PC-9 (cell line): Measurements from ENCODE around the gene VEGFB. TPM values are rescaled to one million over a fixed set of nuclear protein-coding genes. Genes with fewer than 3 reads are reported as not detected.

Source experiments
- BruUV-seq: library from RNA; stranded (reverse); fragments of 400-500 nt; replicated peaks from 2 replicates; lab custom pipeline; 2021; lab: Mats Ljungman, UMichigan
- CTCF ChIA-PET: fragments of 300-600 bp; sonication (Branson Sonifier 250); formaldehyde crosslinking; loops from one replicate; lab custom pipeline; 2022; ENCODE audit warnings: antibody characterized with exemption; lab: Charles Lee
- POLR2A ChIA-PET: fragments of 300-600 bp; sonication (Branson Sonifier 250); formaldehyde crosslinking; loops from one replicate; lab custom pipeline; 2022; ENCODE audit warnings: antibody characterized with exemption; ENCODE audit not compliant: unreplicated experiment; lab: Charles Lee
- DNase-seq, 2 experiments: peaks; one replicate each; pipeline versions ENCODE4 v3.0.0 to v3.0.0-alpha.2; 2015 to 2022; ENCODE audit warnings: mixed read lengths in 1 of 2
- H2AFZ ChIP-seq: fragments of 200-600 bp; sonication (generic); 2 replicates; pipeline ENCODE4 v1.8.1; 2017; ENCODE audit warnings: antibody characterized with exemption
- H3F3A ChIP-seq: fragments of 200-600 bp; sonication (generic); 2 replicates; pipeline ENCODE4 v1.8.1; 2017; ENCODE audit warnings: antibody characterized with exemption, mild to moderate bottlenecking, low read depth; ENCODE audit not compliant: insufficient read depth
- H3K27ac ChIP-seq: fragments of 200-600 bp; sonication (generic); 2 replicates; pipeline ENCODE4 v1.6.1; 2016; ENCODE audit warnings: mixed run types
- H3K27me3 ChIP-seq: fragments of 200-600 bp; sonication (generic); 2 replicates; pipeline ENCODE4 v1.6.1; 2016; ENCODE audit warnings: low read depth, mixed run types; ENCODE audit not compliant: insufficient read depth
- H3K36me3 ChIP-seq: fragments of 200-600 bp; sonication (generic); 2 replicates; pipeline ENCODE4 v1.6.1; 2016; ENCODE audit warnings: low read depth, mixed run types
- H3K4me1 ChIP-seq: fragments of 200-600 bp; sonication (generic); replicated peaks from 2 replicates; pipeline ENCODE4 v1.6.1; 2016; ENCODE audit warnings: mixed run types; ENCODE audit not compliant: insufficient read depth
- H3K4me2 ChIP-seq: fragments of 200-600 bp; sonication (generic); 2 replicates; pipeline ENCODE4 v1.6.1; 2017; ENCODE audit warnings: mixed run types
- H3K4me3 ChIP-seq: fragments of 200-600 bp; sonication (generic); 2 replicates; pipeline ENCODE4 v1.6.1; 2016; ENCODE audit warnings: mixed run types
- H3K79me2 ChIP-seq: fragments of 200-600 bp; sonication (generic); 2 replicates; pipeline ENCODE4 v1.6.1; 2017; ENCODE audit warnings: low read depth, mixed run types
- H3K9me2 ChIP-seq: fragments of 200-600 bp; sonication (generic); 2 replicates; pipeline ENCODE4 v1.8.1; 2017; ENCODE audit warnings: mild to moderate bottlenecking; ENCODE audit not compliant: insufficient read depth
- H3K9me3 ChIP-seq: fragments of 200-600 bp; sonication (generic); 2 replicates; pipeline ENCODE4 v1.8.1; 2016; ENCODE audit warnings: low read depth; ENCODE audit not compliant: insufficient read depth
- H4K20me1 ChIP-seq: fragments of 200-600 bp; sonication (generic); 2 replicates; pipeline ENCODE4 v1.8.1; 2017; ENCODE audit not compliant: insufficient read depth
- CTCF ChIP-seq: fragments of 200-600 bp; sonication (generic); conservative IDR thresholded peaks from 2 replicates; pipeline ENCODE4 v1.6.1; 2017; ENCODE audit warnings: mixed run types, antibody characterized with exemption, mild to moderate bottlenecking, moderate library complexity
- EZH2 ChIP-seq: fragments of 200-600 bp; sonication (generic); IDR thresholded peaks from 2 replicates; pipeline ENCODE4 v1.8.0; 2017; ENCODE audit warnings: antibody characterized with exemption, low read depth
- intact Hi-C: fragments of 100-400 bp; cut with micrococcal nuclease; formaldehyde crosslinking; loops from one replicate; pipeline ENCODE4 v1.10.0; 2022; ENCODE audit not compliant: unreplicated experiment
- total RNA-seq: library from RNA; stranded (reverse); gene quantifications from 2 replicates; pipeline ENCODE4 v1.2.3, GENCODE V29; 2021

Gene VEGFB
- total RNA-seq, 1 experiment from 2014 or later = 129 TPM

GRCh38 chr11:64278576-64279190 lies 44.3 kb downstream of the VEGFB start:
- no peaks in the 10 kb centered on the region for H3K9me2 ChIP-seq
- no peak for TF ChIP-seq EZH2
- TF ChIP-seq CTCF = no peak
- H3K4me2 ChIP-seq = no peak overlapping the region
- intact Hi-C loops = no loop called here
- H3K4me3 ChIP-seq = no peak overlapping the region
- H4K20me1 ChIP-seq = no peaks in the 10 kb centered on the region
- no peaks in the 10 kb centered on the region for H3K36me3 ChIP-seq
- DNase-seq = peak in 1 of 2 experiments; percentile 34
- no peaks in the 10 kb centered on the region for H3K27me3 ChIP-seq
- H3K27ac ChIP-seq = no peak overlapping the region
- ChIA-PET CTCF (interaction anchor here (1.9 kb wide), 1 partner anchor 77 kb away, joined by 4 read pairs; no protein-coding TSS in a partner anchor), POLR2A (interaction anchor here (1.1 kb wide), 1 partner anchor 33 kb away, joined by 4 read pairs; no protein-coding TSS in a partner anchor)
- BruUV-seq = no TSS peak
- H3K79me2 ChIP-seq = peaks cover 10% of the 10 kb centered on the region
- no peaks in the 10 kb centered on the region for H3K9me3 ChIP-seq
- H3K4me1 ChIP-seq = peaks cover 23% of the 10 kb centered on the region
- peaks cover 39% of the 10 kb centered on the region for H3F3A ChIP-seq
- H2AFZ ChIP-seq = no peak overlapping the region

- intact Hi-C loops = no loop called here
- BruUV-seq = no TSS peak
- H3K27ac ChIP-seq = no peak overlapping the region
- no peaks in the 10 kb centered on the region for H3K9me3 ChIP-seq
- peak in 1 of 2 experiments; percentile 21 for DNase-seq
- peaks cover 23% of the 10 kb centered on the region for H3K4me1 ChIP-seq
- H3K27me3 ChIP-seq = no peaks in the 10 kb centered on the region
- peaks cover 26% of the 10 kb centered on the region; the same call in 1 of the 2 replicates for H3F3A ChIP-seq
- TF ChIP-seq EZH2 = no peak
- TF ChIP-seq CTCF = no peak
- H3K4me3 ChIP-seq = no peak overlapping the region
- no peaks in the 10 kb centered on the region for H3K9me2 ChIP-seq
- H2AFZ ChIP-seq = no peak overlapping the region
- ChIA-PET CTCF (interaction anchor here (0.6 to 0.7 kb wide), 2 partner anchors 75 to 96 kb away, joined by 3 to 7 read pairs; partner anchors contain the start of gene STIP1), POLR2A (interaction anchor here (0.6 kb wide), 1 partner anchor 30 kb away, joined by 7 read pairs; no protein-coding TSS in a partner anchor)
- H3K36me3 ChIP-seq = no peaks in the 10 kb centered on the region
- no peak overlapping the region for H3K4me2 ChIP-seq
- H3K79me2 ChIP-seq = peaks cover 15% of the 10 kb centered on the region; the same call in 1 of the 2 replicates
- H4K20me1 ChIP-seq = no peaks in the 10 kb centered on the region
These were observed 47.8 kb downstream of the VEGFB start for GRCh38 chr11:64281957-64282770.

DNA sequence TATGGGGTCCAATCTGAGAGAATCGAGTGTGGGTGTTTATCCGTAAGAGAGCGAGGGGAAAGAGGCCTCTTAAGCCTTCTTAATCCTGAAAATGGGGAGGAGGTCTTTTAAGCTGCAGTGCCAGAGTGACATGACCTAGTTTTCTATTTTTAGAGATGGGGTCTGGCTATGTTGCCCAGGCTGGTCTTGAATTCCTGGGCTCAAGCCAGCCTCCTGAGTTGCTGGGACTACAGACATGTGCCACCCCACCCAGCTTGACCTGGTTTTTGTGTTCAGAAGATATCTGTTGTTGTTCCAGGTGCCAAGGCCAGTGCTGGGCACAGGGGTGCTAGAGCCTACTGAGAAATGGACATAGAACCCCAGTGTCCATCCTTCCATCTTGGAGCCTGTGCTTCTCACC lies 48.7 kb downstream of the VEGFB start:
- no peaks in the 10 kb centered on the region for H4K20me1 ChIP-seq
- H3F3A ChIP-seq = peaks cover 17% of the 10 kb centered on the region; the same call in 1 of the 2 replicates
- intact Hi-C loops = no loop called here
- no peaks in the 10 kb centered on the region for H3K36me3 ChIP-seq
- TF ChIP-seq CTCF (no peak), EZH2 (no peak)
- H3K9me3 ChIP-seq = no peaks in the 10 kb centered on the region
- H3K9me2 ChIP-seq = no peaks in the 10 kb centered on the region
- DNase-seq = peak in 1 of 2 experiments; percentile 15
- no peak overlapping the region for H3K4me3 ChIP-seq
- peaks cover 22% of the 10 kb centered on the region for H3K4me1 ChIP-seq
- CTCF ChIA-PET = interaction anchor here (0.6 to 0.7 kb wide), 3 partner anchors 23 to 98 kb away, joined by 3 to 7 read pairs (median 3); no protein-coding TSS in a partner anchor
- BruUV-seq = no TSS peak
- no peak overlapping the region for H3K27ac ChIP-seq
- peaks cover 15% of the 10 kb centered on the region; the same call in 1 of the 2 replicates for H3K79me2 ChIP-seq
- peak overlapping the region; percentile 82; the same call in 1 of the 2 replicates for H3K4me2 ChIP-seq
- POLR2A ChIA-PET = no interaction called here
- no peak overlapping the region for H2AFZ ChIP-seq
- no peaks in the 10 kb centered on the region for H3K27me3 ChIP-seq
